Measurements from ENCODE around the gene PSORS1C1.
"Not testable (repeated sequence)": the region's sequence is repeated elsewhere in the genome, so short reads cannot be mapped to it uniquely, and the experiment has no call there.

Gene PSORS1C1

GRCh38 chr6:31158863-31159855 is 44.6 kb downstream of the PSORS1C1 start:
- H3K4me3 Mint-ChIP-seq: peak overlapping the region; percentile 82
- H3K4me1 Mint-ChIP-seq: peaks cover 28% of the 10 kb centered on the region
- peaks cover 14% of the 10 kb centered on the region for H3K36me3 Mint-ChIP-seq (ENCODE audit: insufficient read depth)
- ATAC-seq (replicated peaks; ENCODE audit: extremely low read depth, poor library complexity, severe bottlenecking) (peak; percentile 15), DNase-seq (ENCODE audit: low spot score in 2 of 2) (no peak)
- no peaks in the 10 kb centered on the region for H3K9me3 Mint-ChIP-seq
- H3K27ac Mint-ChIP-seq (ENCODE audit: low read depth): peak overlapping the region; percentile 83
- no peaks in the 10 kb centered on the region for H3K27me3 Mint-ChIP-seq

- no peak for DNase-seq (ENCODE audit: low spot score in 2 of 2)
- Mint-ChIP-seq H3K4me3 (no peak overlapping the region), H3K9me3 (no peaks in the 10 kb centered on the region), H3K27me3 (no peaks in the 10 kb centered on the region), H3K36me3 (ENCODE audit: insufficient read depth) (peaks cover 13% of the 10 kb centered on the region), H3K27ac (ENCODE audit: low read depth) (no peak overlapping the region), H3K4me1 (peaks cover 28% of the 10 kb centered on the region)
- ATAC-seq (replicated peaks; ENCODE audit: extremely low read depth, poor library complexity, severe bottlenecking): no peak
Observed at GRCh38 chr6:31161216-31162126, 46.9 kb downstream of the PSORS1C1 start.

GRCh38 chr6:31162463-31163165 is 48.0 kb downstream of the PSORS1C1 start:
- H3K9me3 Mint-ChIP-seq: no peaks in the 10 kb centered on the region
- H3K36me3 Mint-ChIP-seq (ENCODE audit: insufficient read depth): peaks cover 13% of the 10 kb centered on the region
- H3K4me3 Mint-ChIP-seq: no peak overlapping the region
- H3K4me1 Mint-ChIP-seq: peaks cover 24% of the 10 kb centered on the region
- H3K27ac Mint-ChIP-seq (ENCODE audit: low read depth): no peak overlapping the region
- no peaks in the 10 kb centered on the region for H3K27me3 Mint-ChIP-seq
- no peak for DNase-seq (ENCODE audit: low spot score in 2 of 2)
- no peak for ATAC-seq (replicated peaks; ENCODE audit: extremely low read depth, poor library complexity, severe bottlenecking)

GRCh38 chr6:31163922-31164321 is 49.3 kb downstream of the PSORS1C1 start:
- Mint-ChIP-seq H3K4me3 (no peak overlapping the region), H3K36me3 (ENCODE audit: insufficient read depth) (peaks cover 8% of the 10 kb centered on the region), H3K27me3 (no peaks in the 10 kb centered on the region), H3K4me1 (peaks cover 11% of the 10 kb centered on the region), H3K27ac (ENCODE audit: low read depth) (no peak overlapping the region), H3K9me3 (no peaks in the 10 kb centered on the region)
- DNase-seq (ENCODE audit: low spot score in 2 of 2): no peak
- no peak for ATAC-seq (replicated peaks; ENCODE audit: extremely low read depth, poor library complexity, severe bottlenecking)

GRCh38 chr6:31164475-31165063 is 50.0 kb downstream of the PSORS1C1 start:
- H3K27ac Mint-ChIP-seq (ENCODE audit: low read depth); ATAC-seq (replicated peaks; ENCODE audit: extremely low read depth, poor library complexity, severe bottlenecking); H3K4me1 Mint-ChIP-seq; H3K36me3 Mint-ChIP-seq (ENCODE audit: insufficient read depth); H3K4me3 Mint-ChIP-seq; H3K9me3 Mint-ChIP-seq; DNase-seq (ENCODE audit: low spot score in 2 of 2); H3K27me3 Mint-ChIP-seq: not testable (repeated sequence)

- ATAC-seq (replicated peaks; ENCODE audit: extremely low read depth, poor library complexity, severe bottlenecking); H3K36me3 Mint-ChIP-seq (ENCODE audit: insufficient read depth); H3K4me3 Mint-ChIP-seq: not testable (repeated sequence)
Observed at GRCh38 chr6:31165064-31165832, 50.6 kb downstream of the PSORS1C1 start.

GRCh38 chr6:31165986-31166385 is 51.4 kb downstream of the PSORS1C1 start:
- Mint-ChIP-seq H3K27me3 (no peaks in the 10 kb centered on the region), H3K9me3 (no peaks in the 10 kb centered on the region), H3K36me3 (ENCODE audit: insufficient read depth) (peaks cover 3% of the 10 kb centered on the region), H3K4me1 (no peaks in the 10 kb centered on the region), H3K27ac (ENCODE audit: low read depth) (no peak overlapping the region), H3K4me3 (no peak overlapping the region)
- ATAC-seq (replicated peaks; ENCODE audit: extremely low read depth, poor library complexity, severe bottlenecking): no peak
- no peak for DNase-seq (ENCODE audit: low spot score in 2 of 2)

More at GRCh38 chr6:31165064-31165832, 50.6 kb downstream of the PSORS1C1 start:
- not testable (repeated sequence) for H3K27ac Mint-ChIP-seq (ENCODE audit: low read depth); H3K9me3 Mint-ChIP-seq; H3K27me3 Mint-ChIP-seq; H3K4me1 Mint-ChIP-seq; DNase-seq (ENCODE audit: low spot score in 2 of 2)

GRCh38 chr6:31168606-31169005 is 54.0 kb downstream of the PSORS1C1 start:
- Mint-ChIP-seq H3K4me3 (no peak overlapping the region), H3K9me3 (no peaks in the 10 kb centered on the region), H3K36me3 (ENCODE audit: insufficient read depth) (no peaks in the 10 kb centered on the region), H3K4me1 (no peaks in the 10 kb centered on the region), H3K27me3 (no peaks in the 10 kb centered on the region), H3K27ac (ENCODE audit: low read depth) (no peak overlapping the region)
- DNase-seq (ENCODE audit: low spot score in 2 of 2) (no peak), ATAC-seq (replicated peaks; ENCODE audit: extremely low read depth, poor library complexity, severe bottlenecking) (no peak)

- ATAC-seq (replicated peaks; ENCODE audit: extremely low read depth, poor library complexity, severe bottlenecking): no peak
- no peaks in the 10 kb centered on the region for H3K9me3 Mint-ChIP-seq
- DNase-seq (ENCODE audit: low spot score in 2 of 2): no peak
- no peak overlapping the region for H3K27ac Mint-ChIP-seq (ENCODE audit: low read depth)
- H3K4me3 Mint-ChIP-seq: no peak overlapping the region
- no peaks in the 10 kb centered on the region for H3K27me3 Mint-ChIP-seq
- H3K36me3 Mint-ChIP-seq (ENCODE audit: insufficient read depth): no peaks in the 10 kb centered on the region
- H3K4me1 Mint-ChIP-seq: no peaks in the 10 kb centered on the region
Observed at GRCh38 chr6:31169123-31169857, 54.7 kb downstream of the PSORS1C1 start.

GRCh38 chr6:31169858-31170599 is 55.4 kb downstream of the PSORS1C1 start:
- not testable (repeated sequence) for H3K9me3 Mint-ChIP-seq; H3K36me3 Mint-ChIP-seq (ENCODE audit: insufficient read depth); DNase-seq (ENCODE audit: low spot score in 2 of 2); H3K27ac Mint-ChIP-seq (ENCODE audit: low read depth); H3K27me3 Mint-ChIP-seq; H3K4me3 Mint-ChIP-seq; H3K4me1 Mint-ChIP-seq; ATAC-seq (replicated peaks; ENCODE audit: extremely low read depth, poor library complexity, severe bottlenecking)

- Mint-ChIP-seq H3K27ac (ENCODE audit: low read depth) (no peak within 1 kb of the TSS), H3K4me3 (no peak within 1 kb of the TSS), H3K36me3 (ENCODE audit: insufficient read depth) (no peaks in the 10 kb centered on the region), H3K27me3 (no peaks in the 10 kb centered on the region), H3K9me3 (no peaks in the 10 kb centered on the region), H3K4me1 (no peaks in the 10 kb centered on the region)
- no peak for ATAC-seq (replicated peaks; ENCODE audit: extremely low read depth, poor library complexity, severe bottlenecking)
- DNase-seq (ENCODE audit: low spot score in 2 of 2): no peak
Observed at GRCh38 chr6:31170600-31170881, 55.9 kb downstream of the PSORS1C1 start, which contains the start of gene POU5F1. TSS of gene POU5F1 (minus strand) at chr6:31170682. CDS start at chr6:31170620, 62 bp downstream.
